HepG2 (cell line): ENCODE results near the gene DOCK4. TPM values are rescaled to one million over a fixed set of nuclear protein-coding genes. Genes with fewer than 3 reads are reported as not detected.

Experiments used
- ATAC-seq: fragments of 200-7000 bp; cut with Tn5 transposase; 3 replicates; pipeline ENCODE4 v1.9.1; 2020; ENCODE audit warnings: mild to moderate bottlenecking, moderate library complexity
- BruUV-seq: library from RNA; stranded (reverse); fragments of 400-500 nt; replicated peaks from 2 replicates; lab custom pipeline; 2021; lab: Mats Ljungman, UMichigan
- CTCF ChIA-PET: fragments of 300-600 bp; formaldehyde crosslinking; extraction: SDS; loops from one replicate; lab custom pipeline; 2021; ENCODE audit warnings: low total read pairs, inconsistent platforms, low intra/inter-chr PET ratio; lab: Yijun Ruan, JAX
- POLR2A ChIA-PET: fragments of 350-600 bp; sonication (Branson Sonifier 250); formaldehyde crosslinking; loops from one replicate; lab custom pipeline; 2020; ENCODE audit warnings: antibody characterized with exemption, inconsistent platforms; lab: Yijun Ruan, JAX
- DNase-seq: peaks from one replicate; pipeline ENCODE4 v3.0.0-alpha.2; 2015; ENCODE audit warnings: low spot score
- FAIRE-seq: peaks from 3 replicates; lab custom pipeline; 2011; peaks lifted over from hg19 to GRCh38; lab: Jason Lieb, UNC
- H2AFZ ChIP-seq: one replicate; pipeline ENCODE4 v1.6.1; 2011; ENCODE audit warnings: low read length, inconsistent platforms
- H3K27ac ChIP-seq: fragments of 300-600 bp; 3 replicates; pipeline ENCODE4 v1.8.0; 2011; ENCODE audit warnings: mixed run types, mild to moderate bottlenecking, mixed read lengths, low read length, inconsistent platforms; ENCODE audit not compliant: insufficient read depth; ENCODE audit errors: extremely low read length
- H3K27me3 ChIP-seq, 2 experiments: fragments of 200-600 bp in 1 of 2; 2 replicates in 1 of 2; 3 replicates in 1 of 2; pipeline versions ENCODE4 v1.6.0 to v1.8.0; 2011; ENCODE audit warnings: low read length in 2 of 2, mild to moderate bottlenecking in 2 of 2, moderate library complexity in 2 of 2, inconsistent platforms in 1 of 2; ENCODE audit not compliant: insufficient read depth in 2 of 2, control insufficient read depth in 1 of 2
- H3K36me3 ChIP-seq, 2 experiments: fragments of 200-600 bp in 1 of 2; replicated peaks in 1 of 2; 2 replicates in 1 of 2; 3 replicates in 1 of 2; pipeline versions ENCODE4 v1.5.1 to v1.8.0; 2011; ENCODE audit warnings: low read length in 2 of 2, inconsistent platforms in 1 of 2; ENCODE audit not compliant: insufficient read depth in 2 of 2, control insufficient read depth in 1 of 2
- H3K4me1 ChIP-seq: 2 replicates; pipeline ENCODE4 v1.5.1; 2012; ENCODE audit warnings: low read length, inconsistent platforms; ENCODE audit not compliant: insufficient read depth
- H3K4me2 ChIP-seq: 2 replicates; pipeline ENCODE4 v1.6.0; 2011; ENCODE audit warnings: low read depth, low read length, inconsistent platforms
- H3K4me3 ChIP-seq, 3 experiments: fragments of 200-600 bp in 1 of 3; sonication (generic), shearing (Covaris generic) in 1 of 3; replicated peaks in 1 of 3; 2 replicates each; pipeline ENCODE4 v1.5.1; 2011 to 2016; ENCODE audit warnings: low read length in 3 of 3, inconsistent platforms in 2 of 3, low read depth in 2 of 3, mild to moderate bottlenecking in 2 of 3, control low read depth in 1 of 3, mixed read lengths in 1 of 3; ENCODE audit not compliant: insufficient read depth in 1 of 3
- H3K79me2 ChIP-seq: one replicate; pipeline ENCODE4 v1.6.1; 2011; ENCODE audit warnings: low read length, inconsistent platforms; ENCODE audit not compliant: insufficient read depth
- H3K9ac ChIP-seq: 2 replicates; pipeline ENCODE4 v1.6.0; 2011; ENCODE audit warnings: mild to moderate bottlenecking, low read depth, low read length, inconsistent platforms; ENCODE audit not compliant: insufficient read depth
- H3K9me3 ChIP-seq: 2 replicates; pipeline ENCODE4 v1.5.1; 2012; ENCODE audit warnings: mild to moderate bottlenecking, low read length
- H4K20me1 ChIP-seq: 2 replicates; pipeline ENCODE4 v1.6.0; 2011; ENCODE audit warnings: inconsistent platforms, mild to moderate bottlenecking, low read length, moderate library complexity; ENCODE audit not compliant: insufficient read depth
- FOSL2 ChIP-seq: sonication (generic); formaldehyde crosslinking; IDR thresholded peaks from 2 replicates; pipeline ENCODE4 v1.4.0; 2020; ENCODE audit warnings: missing genetic modification reagents
- PLRG1 ChIP-seq: fragments of 450-650 bp; conservative IDR thresholded peaks from 2 replicates; pipeline ENCODE4 v1.6.1; 2016
- SMAD1 ChIP-seq: sonication (generic); formaldehyde crosslinking; IDR thresholded peaks from 2 replicates; pipeline ENCODE4 v1.4.0; 2020; ENCODE audit warnings: missing genetic modification reagents, low read depth, mild to moderate bottlenecking, borderline replicate concordance
- SUZ12 ChIP-seq: fragments of 150-350 bp; IDR thresholded peaks from 2 replicates; pipeline ENCODE4 v1.6.1; 2014; ENCODE audit warnings: low read depth, low read length
- TBX2 ChIP-seq: sonication (generic); formaldehyde crosslinking; IDR thresholded peaks from 2 replicates; pipeline ENCODE4 v1.5.0; 2020; ENCODE audit warnings: missing genetic modification reagents, mild to moderate bottlenecking, borderline replicate concordance
- TOE1 ChIP-seq: sonication (generic); formaldehyde crosslinking; IDR thresholded peaks from 2 replicates; pipeline ENCODE4 v1.4.0; 2020; ENCODE audit warnings: mild to moderate bottlenecking, missing genetic modification reagents
- ZNF264 ChIP-seq: sonication (generic); formaldehyde crosslinking; IDR thresholded peaks from 2 replicates; pipeline ENCODE4 v1.4.0; 2020; ENCODE audit warnings: missing genetic modification reagents
- in situ Hi-C: cut with HindIII; loops from 2 replicates; pipeline ENCODE4 v1.10.0; 2017; ENCODE audit warnings: low pct_unique_long_range_greater_than_20kb; ENCODE audit not compliant: extremely low pct_ligation_motif_present
- intact Hi-C: fragments of 100-400 bp; cut with micrococcal nuclease; formaldehyde crosslinking; loops from one replicate; pipeline ENCODE4 v1.10.0; 2022; ENCODE audit not compliant: unreplicated experiment
- polyA plus RNA-seq, 8 experiments: library from polyadenylated mRNA; depleted of rRNA in 3 of 8; stranded (reverse) in 7 of 8; unstranded in 1 of 8; fragments of >200 nt; fragmentation: Illumina TruSeq in 4 of 8; extraction: Trizol in 4 of 8; gene quantifications; 2 replicates each; pipeline versions ENCODE4 v1.2.1 to v1.2.3, GENCODE V29; 2011 to 2016; ENCODE audit warnings: low read depth in 4 of 8, missing spikeins in 1 of 8, mixed read lengths in 1 of 8; ENCODE audit not compliant: insufficient read depth in 1 of 8
- total RNA-seq, 5 experiments: library from RNA; depleted of rRNA; stranded (reverse); fragments of >200 nt; fragmentation: Illumina TruSeq; extraction: Trizol; gene quantifications; 2 replicates each; pipeline ENCODE4 v1.2.3, GENCODE V29; 2016; ENCODE audit warnings: low read depth in 1 of 5
- TF ChIP-seq, protein P1 (sequence below): sonication (generic); formaldehyde crosslinking; IDR thresholded peaks from 2 replicates; pipeline ENCODE4 v1.4.0; 2020; ENCODE audit warnings: mild to moderate bottlenecking, missing genetic modification reagents
- TF ChIP-seq, protein P2 (sequence below): sonication (generic); formaldehyde crosslinking; IDR thresholded peaks from 2 replicates; pipeline ENCODE4 v1.5.0; 2020; ENCODE audit warnings: missing genetic modification reagents
- TF ChIP-seq, protein P3 (sequence below): sonication (generic); formaldehyde crosslinking; IDR thresholded peaks from 2 replicates; pipeline ENCODE4 v1.4.0; 2020; ENCODE audit warnings: missing genetic modification reagents

DOCK4 gene
- total and polyA plus RNA-seq, 2 of the 13 experiments (the other 11 are each of a cell fraction or from before 2014, with no cell fraction given), result 13.5 to 17.4 TPM

DNA sequence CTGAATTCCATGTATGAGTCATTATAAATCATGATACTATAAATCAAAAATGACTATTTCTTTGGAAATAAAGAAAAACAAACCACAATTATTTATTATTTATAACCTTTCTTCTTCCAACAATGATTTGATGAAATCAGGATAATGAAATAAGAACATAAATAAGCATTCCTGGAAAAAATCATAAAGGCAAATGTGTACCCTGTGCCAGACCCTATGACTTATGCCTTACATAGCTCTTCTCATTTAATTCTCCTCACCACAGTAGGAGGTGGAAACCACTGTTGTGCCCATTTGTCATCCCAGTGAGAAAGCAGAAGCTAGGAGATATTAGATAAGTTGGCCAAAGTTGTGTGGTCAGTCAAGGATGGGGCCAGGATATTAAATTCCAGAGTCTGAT, 255.1 kb downstream of the DOCK4 start:
- ATAC-seq (no peak), FAIRE-seq (no peak), DNase-seq (no peak)
- no peaks in the 10 kb centered on the region for H3K79me2 ChIP-seq
- intact Hi-C loops (loop anchor here (5.0 kb wide), 1 partner anchor 256 kb away; the partner anchor contains the start of genes DOCK4 and ZNF277), in situ Hi-C loops (loop anchor here (10.0 kb wide), 1 partner anchor 454 kb away; no protein-coding TSS in a partner anchor)
- H3K9ac ChIP-seq, result no peak overlapping the region
- no peak for TF ChIP-seq SMAD1 (CRISPR knock-in tag)
- TF ChIP-seq, protein P1, sequence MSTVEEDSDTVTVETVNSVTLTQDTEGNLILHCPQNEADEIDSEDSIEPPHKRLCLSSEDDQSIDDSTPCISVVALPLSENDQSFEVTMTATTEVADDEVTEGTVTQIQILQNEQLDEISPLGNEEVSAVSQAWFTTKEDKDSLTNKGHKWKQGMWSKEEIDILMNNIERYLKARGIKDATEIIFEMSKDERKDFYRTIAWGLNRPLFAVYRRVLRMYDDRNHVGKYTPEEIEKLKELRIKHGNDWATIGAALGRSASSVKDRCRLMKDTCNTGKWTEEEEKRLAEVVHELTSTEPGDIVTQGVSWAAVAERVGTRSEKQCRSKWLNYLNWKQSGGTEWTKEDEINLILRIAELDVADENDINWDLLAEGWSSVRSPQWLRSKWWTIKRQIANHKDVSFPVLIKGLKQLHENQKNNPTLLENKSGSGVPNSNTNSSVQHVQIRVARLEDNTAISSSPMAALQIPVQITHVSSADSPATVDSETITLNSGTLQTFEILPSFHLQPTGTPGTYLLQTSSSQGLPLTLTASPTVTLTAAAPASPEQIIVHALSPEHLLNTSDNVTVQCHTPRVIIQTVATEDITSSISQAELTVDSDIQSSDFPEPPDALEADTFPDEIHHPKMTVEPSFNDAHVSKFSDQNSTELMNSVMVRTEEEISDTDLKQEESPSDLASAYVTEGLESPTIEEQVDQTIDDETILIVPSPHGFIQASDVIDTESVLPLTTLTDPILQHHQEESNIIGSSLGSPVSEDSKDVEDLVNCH (CRISPR knock-in tag), result no peak
- TF ChIP-seq, protein P2, sequence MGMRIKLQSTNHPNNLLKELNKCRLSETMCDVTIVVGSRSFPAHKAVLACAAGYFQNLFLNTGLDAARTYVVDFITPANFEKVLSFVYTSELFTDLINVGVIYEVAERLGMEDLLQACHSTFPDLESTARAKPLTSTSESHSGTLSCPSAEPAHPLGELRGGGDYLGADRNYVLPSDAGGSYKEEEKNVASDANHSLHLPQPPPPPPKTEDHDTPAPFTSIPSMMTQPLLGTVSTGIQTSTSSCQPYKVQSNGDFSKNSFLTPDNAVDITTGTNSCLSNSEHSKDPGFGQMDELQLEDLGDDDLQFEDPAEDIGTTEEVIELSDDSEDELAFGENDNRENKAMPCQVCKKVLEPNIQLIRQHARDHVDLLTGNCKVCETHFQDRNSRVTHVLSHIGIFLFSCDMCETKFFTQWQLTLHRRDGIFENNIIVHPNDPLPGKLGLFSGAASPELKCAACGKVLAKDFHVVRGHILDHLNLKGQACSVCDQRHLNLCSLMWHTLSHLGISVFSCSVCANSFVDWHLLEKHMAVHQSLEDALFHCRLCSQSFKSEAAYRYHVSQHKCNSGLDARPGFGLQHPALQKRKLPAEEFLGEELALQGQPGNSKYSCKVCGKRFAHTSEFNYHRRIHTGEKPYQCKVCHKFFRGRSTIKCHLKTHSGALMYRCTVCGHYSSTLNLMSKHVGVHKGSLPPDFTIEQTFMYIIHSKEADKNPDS (CRISPR knock-in tag), result no peak
- no peak for TF ChIP-seq PLRG1
- no peak for TF ChIP-seq ZNF264 (CRISPR knock-in tag)
- no peak for TF ChIP-seq FOSL2 (CRISPR knock-in tag)
- TF ChIP-seq, protein P3, sequence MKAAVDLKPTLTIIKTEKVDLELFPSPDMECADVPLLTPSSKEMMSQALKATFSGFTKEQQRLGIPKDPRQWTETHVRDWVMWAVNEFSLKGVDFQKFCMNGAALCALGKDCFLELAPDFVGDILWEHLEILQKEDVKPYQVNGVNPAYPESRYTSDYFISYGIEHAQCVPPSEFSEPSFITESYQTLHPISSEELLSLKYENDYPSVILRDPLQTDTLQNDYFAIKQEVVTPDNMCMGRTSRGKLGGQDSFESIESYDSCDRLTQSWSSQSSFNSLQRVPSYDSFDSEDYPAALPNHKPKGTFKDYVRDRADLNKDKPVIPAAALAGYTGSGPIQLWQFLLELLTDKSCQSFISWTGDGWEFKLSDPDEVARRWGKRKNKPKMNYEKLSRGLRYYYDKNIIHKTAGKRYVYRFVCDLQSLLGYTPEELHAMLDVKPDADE (CRISPR knock-in tag), result no peak
- TF ChIP-seq TOE1 (CRISPR knock-in tag), result no peak
- no peak for TF ChIP-seq TBX2
- no peak for TF ChIP-seq SUZ12
- POLR2A ChIA-PET, result no interaction called here
- no peaks in the 10 kb centered on the region for H4K20me1 ChIP-seq
- no peaks in the 10 kb centered on the region for H3K27me3 ChIP-seq
- no peak overlapping the region for H3K4me2 ChIP-seq
- CTCF ChIA-PET, result no interaction called here
- H3K27ac ChIP-seq, result no peak overlapping the region
- peaks cover 16% of the 10 kb centered on the region for H3K4me1 ChIP-seq
- BruUV-seq, result no TSS peak
- no peak overlapping the region for H3K4me3 ChIP-seq
- no peaks in the 10 kb centered on the region for H3K9me3 ChIP-seq
- H2AFZ ChIP-seq, result no peak overlapping the region
- no peaks in the 10 kb centered on the region for H3K36me3 ChIP-seq
